Keratinocyte (primary cell): ENCODE measurements around the gene OR6B3. TPM values are rescaled to one million over a fixed set of nuclear protein-coding genes. Genes with fewer than 3 reads are reported as not detected.

ENCODE experiments used
- DNase-seq: peaks from one replicate; pipeline ENCODE4 v3.0.0-alpha.2; 2011; ENCODE audit warnings: low read depth, missing footprints, low spot score
- FAIRE-seq: peaks from 2 replicates; lab custom pipeline; 2011; peaks lifted over from hg19 to GRCh38; lab: Jason Lieb, UNC
- H2AFZ ChIP-seq: 2 replicates; pipeline ENCODE4 v1.6.0; 2012; ENCODE audit warnings: low read length, control low read depth, inconsistent platforms; ENCODE audit not compliant: control insufficient read depth
- H3K27ac ChIP-seq: 2 replicates; pipeline ENCODE4 v1.5.1; 2011; ENCODE audit warnings: low read length; ENCODE audit not compliant: control insufficient read depth, insufficient read depth
- H3K27me3 ChIP-seq: 3 replicates; pipeline ENCODE4 v1.6.0; 2011; ENCODE audit warnings: low read length; ENCODE audit not compliant: control insufficient read depth, insufficient read depth; ENCODE audit errors: extremely low read depth
- H3K36me3 ChIP-seq, 2 experiments: 2 replicates in 1 of 2; 3 replicates in 1 of 2; pipeline ENCODE4 v1.5.1; 2011; ENCODE audit warnings: low read length in 2 of 2, mild to moderate bottlenecking in 1 of 2; ENCODE audit not compliant: control insufficient read depth in 2 of 2, insufficient read depth in 2 of 2; ENCODE audit errors: extremely low read depth in 1 of 2
- H3K4me1 ChIP-seq: 3 replicates; pipeline ENCODE4 v1.5.1; 2011; ENCODE audit warnings: low read length; ENCODE audit not compliant: control insufficient read depth, insufficient read depth; ENCODE audit errors: extremely low read depth
- H3K4me2 ChIP-seq: 3 replicates; pipeline ENCODE4 v1.6.0; 2011; ENCODE audit warnings: low read depth, low read length; ENCODE audit not compliant: control insufficient read depth, insufficient read depth; ENCODE audit errors: extremely low read depth
- H3K4me3 ChIP-seq, 3 experiments: fragments of 200-600 bp in 1 of 3; sonication (generic) in 1 of 3; 2 replicates in 2 of 3; 3 replicates in 1 of 3; pipeline ENCODE4 v1.5.1; 2011 to 2016; ENCODE audit warnings: low read length in 3 of 3, mild to moderate bottlenecking in 3 of 3, control low read depth in 2 of 3, inconsistent platforms in 1 of 3, low read depth in 1 of 3, mixed read lengths in 1 of 3, mixed run types in 1 of 3, moderate library complexity in 1 of 3; ENCODE audit not compliant: control insufficient read depth in 2 of 3, insufficient read depth in 2 of 3; ENCODE audit errors: extremely low read depth in 1 of 3
- H3K79me2 ChIP-seq: 2 replicates; pipeline ENCODE4 v1.6.0; 2012; ENCODE audit warnings: low read length; ENCODE audit not compliant: control insufficient read depth, insufficient read depth
- H3K9ac ChIP-seq: 3 replicates; pipeline ENCODE4 v1.6.0; 2011; ENCODE audit warnings: low read length; ENCODE audit not compliant: control insufficient read depth, insufficient read depth; ENCODE audit errors: extremely low read depth
- H3K9me1 ChIP-seq: 3 replicates; pipeline ENCODE4 v1.6.0; 2011; ENCODE audit warnings: low read length; ENCODE audit not compliant: control insufficient read depth, insufficient read depth; ENCODE audit errors: extremely low read depth
- H3K9me3 ChIP-seq: 2 replicates; pipeline ENCODE4 v1.5.1; 2012; ENCODE audit warnings: low read depth, low read length; ENCODE audit not compliant: control insufficient read depth
- H4K20me1 ChIP-seq: 3 replicates; pipeline ENCODE4 v1.6.0; 2011; ENCODE audit warnings: low read length; ENCODE audit not compliant: control insufficient read depth, insufficient read depth; ENCODE audit errors: extremely low read depth
- EZH2 ChIP-seq: IDR thresholded peaks from one replicate; pipeline ENCODE4 v1.6.1; 2012; ENCODE audit warnings: inconsistent platforms, mild to moderate bottlenecking, low read length, moderate library complexity
- dilution Hi-C: fragments of 300-500 bp; cut with MboI; formaldehyde crosslinking; loops from one replicate; pipeline ENCODE4 v1.7.0; 2020; ENCODE audit warnings: low sequenced_read_pairs; ENCODE audit not compliant: extremely low pct_ligation_motif_present
- polyA plus RNA-seq, 5 experiments: library from polyadenylated mRNA; depleted of rRNA in 3 of 5; stranded (reverse) in 3 of 5; stranded (forward) in 1 of 5; unstranded in 1 of 5; fragments of >200 nt; gene quantifications; 1 replicate in 1 of 5; 2 replicates in 3 of 5; 3 replicates in 1 of 5; pipeline versions ENCODE4 v1.2.1 to v1.2.3, GENCODE V29; 2011 to 2012; ENCODE audit warnings: missing spikeins in 2 of 5, low read depth in 1 of 5, low replicate concordance in 1 of 5
- TF ChIP-seq, protein P1 (sequence below), 3 experiments: IDR thresholded peaks in 1 of 3; conservative IDR thresholded peaks in 1 of 3; optimal IDR thresholded peaks in 1 of 3; 2 replicates in 2 of 3; 3 replicates in 1 of 3; pipeline versions ENCODE3 to v1.5.1; 2011; ENCODE audit warnings: low read length in 3 of 3, mild to moderate bottlenecking in 3 of 3, moderate library complexity in 2 of 3, control low read depth in 1 of 3, inconsistent platforms in 1 of 3; ENCODE audit not compliant: insufficient read depth in 2 of 3; ENCODE audit errors: extremely low read depth in 1 of 3

Gene OR6B3
- polyA plus RNA-seq, 1 donor (not counting 4 experiments of a cell fraction or from before 2014, with no cell fraction given), result not detected

DNA sequence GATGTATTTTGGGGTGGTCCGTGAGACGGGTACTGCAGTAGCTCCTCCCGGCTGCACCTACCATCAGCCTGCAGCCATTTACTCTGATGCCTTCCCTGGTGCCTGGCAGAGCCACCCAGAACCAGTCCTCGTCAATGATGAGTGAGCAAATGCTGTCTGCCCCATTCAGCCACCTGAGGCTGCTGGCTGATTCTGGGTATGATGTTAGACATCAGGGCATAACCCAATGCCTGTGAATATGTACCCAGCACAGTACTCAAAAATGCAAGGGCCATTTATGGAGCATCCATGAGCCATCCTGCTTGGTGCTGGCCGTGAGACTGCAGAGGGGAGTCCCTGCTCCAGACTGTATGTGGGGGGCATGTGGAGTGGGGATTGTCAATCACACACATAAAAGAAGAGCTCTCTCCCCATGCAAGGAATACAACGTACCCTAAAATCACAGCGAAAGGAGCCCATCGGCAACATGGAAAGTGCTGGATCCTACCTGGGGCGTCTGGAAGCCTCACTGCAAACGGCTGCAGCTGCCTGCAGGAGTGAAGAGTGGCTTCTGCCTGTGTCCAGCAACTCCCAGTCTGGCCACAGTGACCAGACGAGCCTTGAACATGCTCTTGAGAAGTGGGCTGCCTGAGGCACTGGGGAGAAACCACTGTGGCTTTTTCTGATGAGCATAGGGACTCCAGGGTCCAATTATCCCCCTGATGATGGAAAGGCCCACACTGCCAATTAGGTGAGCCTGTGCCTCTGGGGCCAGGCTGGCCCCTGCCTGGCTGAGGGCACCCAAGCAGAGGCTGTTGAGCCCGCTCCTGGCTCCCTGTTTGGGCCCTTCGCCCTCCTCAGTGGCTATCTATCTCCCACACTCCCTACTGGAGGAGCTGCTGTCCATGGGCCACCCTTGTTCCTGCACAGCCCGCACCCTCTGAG is 20.7 kb downstream of the OR6B3 start:
- DNase-seq (no peak), FAIRE-seq (no peak)
- H3K79me2 ChIP-seq, result no peaks in the 10 kb centered on the region
- H4K20me1 ChIP-seq, result no peaks in the 10 kb centered on the region
- dilution Hi-C loops, result no loop called here
- no peak overlapping the region for H3K4me3 ChIP-seq
- TF ChIP-seq, protein P1, sequence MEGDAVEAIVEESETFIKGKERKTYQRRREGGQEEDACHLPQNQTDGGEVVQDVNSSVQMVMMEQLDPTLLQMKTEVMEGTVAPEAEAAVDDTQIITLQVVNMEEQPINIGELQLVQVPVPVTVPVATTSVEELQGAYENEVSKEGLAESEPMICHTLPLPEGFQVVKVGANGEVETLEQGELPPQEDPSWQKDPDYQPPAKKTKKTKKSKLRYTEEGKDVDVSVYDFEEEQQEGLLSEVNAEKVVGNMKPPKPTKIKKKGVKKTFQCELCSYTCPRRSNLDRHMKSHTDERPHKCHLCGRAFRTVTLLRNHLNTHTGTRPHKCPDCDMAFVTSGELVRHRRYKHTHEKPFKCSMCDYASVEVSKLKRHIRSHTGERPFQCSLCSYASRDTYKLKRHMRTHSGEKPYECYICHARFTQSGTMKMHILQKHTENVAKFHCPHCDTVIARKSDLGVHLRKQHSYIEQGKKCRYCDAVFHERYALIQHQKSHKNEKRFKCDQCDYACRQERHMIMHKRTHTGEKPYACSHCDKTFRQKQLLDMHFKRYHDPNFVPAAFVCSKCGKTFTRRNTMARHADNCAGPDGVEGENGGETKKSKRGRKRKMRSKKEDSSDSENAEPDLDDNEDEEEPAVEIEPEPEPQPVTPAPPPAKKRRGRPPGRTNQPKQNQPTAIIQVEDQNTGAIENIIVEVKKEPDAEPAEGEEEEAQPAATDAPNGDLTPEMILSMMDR (optimal IDR thresholded peaks at IDR 0.05 in 1 of 3, IDR thresholded peaks at IDR 0.05 in 1 of 3, conservative IDR thresholded peaks at IDR 0.05 in 1 of 3; ENCODE audit: extremely low read depth in 1 of 3, insufficient read depth in 2 of 3, low read length in 3 of 3), result no peak
- no peak for TF ChIP-seq EZH2
- no peaks in the 10 kb centered on the region for H3K4me1 ChIP-seq
- no peaks in the 10 kb centered on the region for H3K36me3 ChIP-seq
- no peaks in the 10 kb centered on the region for H3K9me1 ChIP-seq
- H3K9ac ChIP-seq, result no peak overlapping the region
- no peak overlapping the region for H3K4me2 ChIP-seq
- H3K27me3 ChIP-seq, result peaks cover 16% of the 10 kb centered on the region
- no peak overlapping the region for H3K27ac ChIP-seq
- no peak overlapping the region for H2AFZ ChIP-seq
- no peaks in the 10 kb centered on the region for H3K9me3 ChIP-seq

DNA sequence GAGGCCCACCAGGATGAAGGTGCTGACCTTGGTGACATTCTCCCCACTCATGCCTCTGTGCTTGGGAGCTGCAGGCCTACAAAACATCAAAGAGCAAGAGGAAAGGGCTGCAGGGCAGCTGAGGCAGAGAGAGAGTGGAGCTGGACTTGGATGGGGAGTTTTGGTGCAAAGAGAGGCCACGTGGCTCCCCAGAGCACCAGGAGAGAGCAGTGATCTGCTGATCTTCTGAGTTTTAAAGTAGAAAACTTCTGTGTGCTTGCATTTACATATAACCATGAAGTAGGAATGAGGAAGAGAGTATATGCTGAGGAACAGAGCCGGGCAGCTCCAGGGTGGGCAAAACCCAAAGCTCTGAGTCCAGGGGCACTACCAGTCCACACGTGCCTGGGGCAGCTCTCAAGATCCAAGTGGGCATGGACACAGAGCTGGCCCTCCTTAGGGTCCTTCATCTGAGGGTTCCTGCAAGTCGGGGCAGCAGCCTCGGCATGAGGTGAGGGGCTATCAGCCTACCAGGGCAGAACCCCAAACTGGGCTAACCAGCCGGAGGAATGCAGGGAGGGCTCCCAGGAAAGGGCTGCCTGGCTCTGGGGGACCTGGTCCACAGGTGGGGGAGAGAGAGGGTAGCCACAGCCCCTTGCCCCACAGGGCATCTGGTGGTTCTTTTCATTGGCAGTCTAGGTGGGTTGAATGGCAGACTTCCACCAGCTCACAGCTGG is 22.8 kb downstream of the OR6B3 start, which contains the start of gene OR6B2:
Gene OR6B2, minus strand, starts transcription at position 51 of the 716 bp plus-strand sequence. Its CDS starts 0 bp downstream, at position 51.
- H3K9me1 ChIP-seq, result no peaks in the 10 kb centered on the region
- TF ChIP-seq, protein P1 (optimal IDR thresholded peaks at IDR 0.05 in 1 of 3, IDR thresholded peaks at IDR 0.05 in 1 of 3, conservative IDR thresholded peaks at IDR 0.05 in 1 of 3; ENCODE audit: extremely low read depth in 1 of 3, insufficient read depth in 2 of 3, low read length in 3 of 3), result no peak
- TF ChIP-seq EZH2, result no peak
- no peak within 1 kb of the TSS for H3K4me2 ChIP-seq
- DNase-seq (no peak), FAIRE-seq (no peak)
- H2AFZ ChIP-seq, result no peak within 1 kb of the TSS
- H3K27me3 ChIP-seq, result peaks cover 16% of the 10 kb centered on the region
- H3K4me1 ChIP-seq, result no peaks in the 10 kb centered on the region
- no peak within 1 kb of the TSS for H3K9ac ChIP-seq
- H3K4me3 ChIP-seq, result no peak within 1 kb of the TSS
- H4K20me1 ChIP-seq, result no peaks in the 10 kb centered on the region
- dilution Hi-C loops, result no loop called here
- H3K27ac ChIP-seq, result no peak within 1 kb of the TSS
- no peaks in the 10 kb centered on the region for H3K36me3 ChIP-seq
- H3K79me2 ChIP-seq, result no peaks in the 10 kb centered on the region
- no peaks in the 10 kb centered on the region for H3K9me3 ChIP-seq
